WTC11 (cell line): ENCODE data around the gene GJE1. TPM values are rescaled to one million over a fixed set of nuclear protein-coding genes. Genes with fewer than 3 reads are reported as not detected.

Source experiments
- ATAC-seq: fragments of 200-7000 bp; cut with Tn5 transposase; 2 replicates; pipeline ENCODE4 v1.10.0; 2021; ENCODE audit warnings: mild to moderate bottlenecking, moderate library complexity
- CTCF ChIA-PET: fragments of 300-600 bp; sonication (Branson Sonifier 250); formaldehyde crosslinking; loops from one replicate; lab custom pipeline; 2021; ENCODE audit warnings: antibody characterized with exemption; lab: Charles Lee
- POLR2A ChIA-PET: fragments of 350-600 bp; sonication (Branson Sonifier 250); formaldehyde crosslinking; loops from one replicate; lab custom pipeline; 2021; ENCODE audit warnings: antibody characterized with exemption; lab: Charles Lee
- DNase-seq: peaks from one replicate; pipeline ENCODE4 v3.0.0; 2021; ENCODE audit warnings: low spot score
- H3K27ac Mint-ChIP-seq: 2 replicates; pipeline ENCODE4 v1.8.0; 2021; ENCODE audit warnings: mixed read lengths
- H3K27me3 Mint-ChIP-seq: 2 replicates; pipeline ENCODE4 v1.8.0; 2021; ENCODE audit warnings: low read depth, mild to moderate bottlenecking, moderate library complexity, mixed read lengths
- H3K36me3 Mint-ChIP-seq: 2 replicates; pipeline ENCODE4 v1.8.0; 2021; ENCODE audit warnings: mixed read lengths
- H3K4me1 Mint-ChIP-seq: 2 replicates; pipeline ENCODE4 v1.8.0; 2022; ENCODE audit warnings: mixed read lengths
- H3K4me3 Mint-ChIP-seq: 2 replicates; pipeline ENCODE4 v1.8.0; 2021; ENCODE audit warnings: mild to moderate bottlenecking, moderate library complexity, mixed read lengths
- H3K9me3 Mint-ChIP-seq: 2 replicates; pipeline ENCODE4 v1.8.0; 2021; ENCODE audit warnings: mixed read lengths
- AFF4 ChIP-seq: sonication (generic); formaldehyde crosslinking; IDR thresholded peaks from 2 replicates; pipeline ENCODE4 v1.8.1; 2023; ENCODE audit warnings: mild to moderate bottlenecking, missing genetic modification reagents, borderline replicate concordance
- E2F4 ChIP-seq: sonication (generic); formaldehyde crosslinking; IDR thresholded peaks from 2 replicates; pipeline ENCODE4 v1.8.1; 2022; ENCODE audit warnings: low read depth, mild to moderate bottlenecking, moderate library complexity, missing genetic modification reagents, borderline replicate concordance
- ELF4 ChIP-seq: sonication (generic); formaldehyde crosslinking; IDR thresholded peaks from 2 replicates; pipeline ENCODE4 v1.8.1; 2022; ENCODE audit warnings: low read depth, mild to moderate bottlenecking, moderate library complexity, missing genetic modification reagents
- ESRRA ChIP-seq: sonication (generic); formaldehyde crosslinking; IDR thresholded peaks from 2 replicates; pipeline ENCODE4 v1.8.1; 2022; ENCODE audit warnings: mild to moderate bottlenecking, missing genetic modification reagents, borderline replicate concordance
- FOXP1 ChIP-seq: sonication (generic); formaldehyde crosslinking; IDR thresholded peaks from 2 replicates; pipeline ENCODE4 v1.8.0; 2022; ENCODE audit warnings: missing genetic modification reagents, mild to moderate bottlenecking, moderate library complexity, borderline replicate concordance
- HMGA2 ChIP-seq: fragments of 250-450 bp; sonication (Bioruptor Pico); IDR thresholded peaks from 2 replicates; pipeline ENCODE4 v1.4.0; 2021; ENCODE audit warnings: mild to moderate bottlenecking, moderate library complexity
- MAX ChIP-seq: sonication (generic); formaldehyde crosslinking; IDR thresholded peaks from 2 replicates; pipeline ENCODE4 v1.8.0; 2022; ENCODE audit warnings: mild to moderate bottlenecking, missing genetic modification reagents
- NR1H2 ChIP-seq: sonication (generic); formaldehyde crosslinking; IDR thresholded peaks from 2 replicates; pipeline ENCODE4 v1.9.0; 2021; ENCODE audit warnings: mild to moderate bottlenecking, moderate library complexity, missing genetic modification reagents
- NR3C1 ChIP-seq: sonication (generic); formaldehyde crosslinking; conservative IDR thresholded peaks from 2 replicates; pipeline ENCODE4 v1.8.1; 2023; ENCODE audit warnings: low read depth, mild to moderate bottlenecking, missing genetic modification reagents
- PRDM15 ChIP-seq: sonication (generic); formaldehyde crosslinking; IDR thresholded peaks from 2 replicates; pipeline ENCODE4 v1.8.0; 2022; ENCODE audit warnings: missing genetic modification reagents
- PREB ChIP-seq: sonication (generic); formaldehyde crosslinking; IDR thresholded peaks from 2 replicates; pipeline ENCODE4 v1.8.1; 2022; ENCODE audit warnings: mild to moderate bottlenecking, missing genetic modification reagents, moderate library complexity, borderline replicate concordance
- SP1 ChIP-seq: sonication (generic); formaldehyde crosslinking; conservative IDR thresholded peaks from 2 replicates; pipeline ENCODE4 v1.8.1; 2022; ENCODE audit warnings: missing genetic modification reagents
- ZNF138 ChIP-seq: sonication (generic); formaldehyde crosslinking; conservative IDR thresholded peaks from 2 replicates; pipeline ENCODE4 v1.8.1; 2022; ENCODE audit warnings: mild to moderate bottlenecking, moderate library complexity, missing genetic modification reagents
- ZNF396 ChIP-seq: fragments of 250-450 bp; sonication (Bioruptor Pico); IDR thresholded peaks from 2 replicates; pipeline ENCODE4 v1.8.0; 2021; ENCODE audit warnings: mild to moderate bottlenecking, moderate library complexity, borderline replicate concordance
- ZNF423 ChIP-seq: fragments of 250-450 bp; sonication (Bioruptor Pico); IDR thresholded peaks from 2 replicates; pipeline ENCODE4 v2.1.2; 2022; ENCODE audit warnings: mild to moderate bottlenecking, moderate library complexity
- ZNF512 ChIP-seq: sonication (generic); formaldehyde crosslinking; IDR thresholded peaks from 2 replicates; pipeline ENCODE4 v1.8.1; 2022; ENCODE audit warnings: missing genetic modification reagents, borderline replicate concordance
- total RNA-seq: library from RNA; stranded (reverse); gene quantifications from 3 replicates; pipeline ENCODE4 v1.2.3, GENCODE V29; 2021
- TF ChIP-seq, protein P1 (sequence below): sonication (generic); formaldehyde crosslinking; conservative IDR thresholded peaks from 2 replicates; pipeline ENCODE4 v1.8.1; 2023; ENCODE audit warnings: mild to moderate bottlenecking, low read depth, missing genetic modification reagents, moderate library complexity
- TF ChIP-seq, protein P2 (sequence below): fragments of 250-450 bp; sonication (Bioruptor Pico); conservative IDR thresholded peaks from 2 replicates; pipeline ENCODE4 v1.9.0; 2021; ENCODE audit warnings: mild to moderate bottlenecking

GJE1 gene
- total RNA-seq, 1 experiment from 2014 or later: not detected

GRCh38 chr6:142178129-142178528 is 45.4 kb downstream of the GJE1 start (continued):
- TF ChIP-seq ZNF512 (CRISPR knock-in tag) (no peak), AFF4 (CRISPR knock-in tag) (no peak), ESRRA (no peak)
- TF ChIP-seq, protein P1, sequence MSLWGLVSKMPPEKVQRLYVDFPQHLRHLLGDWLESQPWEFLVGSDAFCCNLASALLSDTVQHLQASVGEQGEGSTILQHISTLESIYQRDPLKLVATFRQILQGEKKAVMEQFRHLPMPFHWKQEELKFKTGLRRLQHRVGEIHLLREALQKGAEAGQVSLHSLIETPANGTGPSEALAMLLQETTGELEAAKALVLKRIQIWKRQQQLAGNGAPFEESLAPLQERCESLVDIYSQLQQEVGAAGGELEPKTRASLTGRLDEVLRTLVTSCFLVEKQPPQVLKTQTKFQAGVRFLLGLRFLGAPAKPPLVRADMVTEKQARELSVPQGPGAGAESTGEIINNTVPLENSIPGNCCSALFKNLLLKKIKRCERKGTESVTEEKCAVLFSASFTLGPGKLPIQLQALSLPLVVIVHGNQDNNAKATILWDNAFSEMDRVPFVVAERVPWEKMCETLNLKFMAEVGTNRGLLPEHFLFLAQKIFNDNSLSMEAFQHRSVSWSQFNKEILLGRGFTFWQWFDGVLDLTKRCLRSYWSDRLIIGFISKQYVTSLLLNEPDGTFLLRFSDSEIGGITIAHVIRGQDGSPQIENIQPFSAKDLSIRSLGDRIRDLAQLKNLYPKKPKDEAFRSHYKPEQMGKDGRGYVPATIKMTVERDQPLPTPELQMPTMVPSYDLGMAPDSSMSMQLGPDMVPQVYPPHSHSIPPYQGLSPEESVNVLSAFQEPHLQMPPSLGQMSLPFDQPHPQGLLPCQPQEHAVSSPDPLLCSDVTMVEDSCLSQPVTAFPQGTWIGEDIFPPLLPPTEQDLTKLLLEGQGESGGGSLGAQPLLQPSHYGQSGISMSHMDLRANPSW (CRISPR knock-in tag): no peak

DNA sequence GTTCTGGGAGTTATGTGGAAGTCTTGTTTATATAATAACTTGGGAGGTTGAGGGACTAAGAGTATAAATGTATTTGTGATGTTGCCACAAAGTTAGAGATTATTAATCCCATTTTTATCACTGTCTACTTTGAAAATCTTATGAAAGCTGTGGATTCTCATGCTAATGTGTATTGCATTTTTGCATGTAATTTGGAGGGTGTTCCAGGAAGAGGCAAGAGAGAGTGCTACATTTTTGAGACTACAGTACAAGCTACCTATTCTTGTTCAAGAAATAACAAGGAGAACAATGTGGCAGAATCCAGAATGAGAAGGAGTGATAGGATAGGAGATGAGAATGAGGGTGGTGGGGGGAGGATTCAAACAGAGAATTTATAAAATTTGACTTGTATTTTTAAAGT is 49.3 kb downstream of the GJE1 start:
- H3K27ac Mint-ChIP-seq: no peak overlapping the region
- H3K36me3 Mint-ChIP-seq: peaks cover 7% of the 10 kb centered on the region
- ATAC-seq (no peak), DNase-seq (no peak)
- POLR2A ChIA-PET: no interaction called here
- 0 out of 2 replicates have a peak, but pooled peaks cover 7% of the 10 kb centered on the region for H3K4me1 Mint-ChIP-seq
- H3K9me3 Mint-ChIP-seq: no peaks in the 10 kb centered on the region
- H3K4me3 Mint-ChIP-seq: no peak overlapping the region
- CTCF ChIA-PET: no interaction called here
- H3K27me3 Mint-ChIP-seq: no peaks in the 10 kb centered on the region
- no peak for TF ChIP-seq ZNF423 (CRISPR knock-in tag)
- no peak for TF ChIP-seq SP1 (CRISPR knock-in tag)
- TF ChIP-seq PREB (CRISPR knock-in tag): no peak
- TF ChIP-seq FOXP1 (CRISPR knock-in tag): no peak
- no peak for TF ChIP-seq HMGA2 (CRISPR knock-in tag)
- no peak for TF ChIP-seq NR3C1 (CRISPR knock-in tag)
- TF ChIP-seq ELF4 (CRISPR knock-in tag): no peak
- TF ChIP-seq ZNF138: no peak
- TF ChIP-seq E2F4 (CRISPR knock-in tag): no peak
- no peak for TF ChIP-seq MAX (CRISPR knock-in tag)
- TF ChIP-seq ZNF396 (CRISPR knock-in tag): no peak
- no peak for TF ChIP-seq ESRRA
- TF ChIP-seq, protein P2, sequence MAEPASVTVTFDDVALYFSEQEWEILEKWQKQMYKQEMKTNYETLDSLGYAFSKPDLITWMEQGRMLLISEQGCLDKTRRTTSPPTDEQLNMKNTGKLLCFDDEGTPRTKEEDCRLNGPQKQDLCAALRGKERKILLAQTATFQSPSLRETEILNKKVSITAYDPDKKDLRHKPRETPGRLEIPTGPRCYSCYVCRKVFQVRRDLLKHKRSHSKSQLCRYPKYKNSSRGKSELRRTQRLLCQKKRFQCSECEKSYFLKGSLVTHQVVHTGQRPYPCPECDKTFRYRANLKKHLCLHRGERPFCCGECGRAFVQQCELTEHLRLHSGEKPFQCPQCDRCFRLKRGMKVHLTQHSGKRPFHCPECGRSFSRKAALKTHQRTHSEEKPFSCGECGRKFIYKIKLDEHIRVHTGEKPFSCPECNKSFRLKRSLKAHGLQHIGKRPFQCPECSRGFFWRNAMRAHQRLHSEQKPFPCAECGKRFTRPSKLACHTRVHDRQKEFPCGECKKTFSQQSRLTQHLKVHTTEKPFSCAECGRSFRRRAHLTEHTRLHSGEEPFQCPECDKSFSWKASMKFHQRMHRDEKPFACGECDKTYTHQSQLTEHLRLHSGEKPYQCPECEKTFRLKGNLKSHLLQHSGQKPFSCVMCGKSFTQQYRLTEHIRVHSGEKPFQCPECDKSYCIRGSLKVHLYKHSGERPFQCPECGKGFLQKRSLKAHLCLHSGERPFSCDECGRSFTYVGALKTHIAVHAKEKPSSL (CRISPR knock-in tag): no peak
- no peak for TF ChIP-seq PRDM15 (CRISPR knock-in tag)
- no peak for TF ChIP-seq NR1H2 (CRISPR knock-in tag)
